Endothelial cell of umbilical vein (primary cell): ENCODE data around the gene RIPK3. TPM values are rescaled to one million over a fixed set of nuclear protein-coding genes. Genes with fewer than 3 reads are reported as not detected.

ENCODE experiments used
- BruUV-seq: library from RNA; stranded (reverse); fragments of 400-500 nt; replicated peaks from 2 replicates; lab custom pipeline; 2021; lab: Mats Ljungman, UMichigan
- CTCF ChIA-PET: fragments of 300-600, 350-600 bp; sonication (Branson Sonifier 250); formaldehyde crosslinking; loops from one replicate; lab custom pipeline; 2021; ENCODE audit warnings: antibody characterized with exemption, inconsistent platforms; lab: Charles Lee
- POLR2A ChIA-PET: fragments of 300-600, 350-600 bp; sonication (Branson Sonifier 250); formaldehyde crosslinking; loops from one replicate; lab custom pipeline; 2021; ENCODE audit warnings: antibody characterized with exemption, inconsistent platforms; lab: Charles Lee
- DNase-seq: peaks from one replicate; pipeline ENCODE4 v3.0.0-alpha.2; 2011; ENCODE audit warnings: low read depth, low spot score
- FAIRE-seq: peaks from 2 replicates; lab custom pipeline; 2011; peaks lifted over from hg19 to GRCh38; lab: Jason Lieb, UNC
- H2AFZ ChIP-seq: 2 replicates; pipeline ENCODE4 v1.6.0; 2012; ENCODE audit warnings: low read depth, low read length, control low read depth, inconsistent platforms
- H3K27ac ChIP-seq: 2 replicates; pipeline ENCODE4 v1.5.1; 2011; ENCODE audit warnings: low read depth, mild to moderate bottlenecking, control low read depth, low read length, moderate library complexity; ENCODE audit not compliant: insufficient read depth
- H3K27me3 ChIP-seq, 2 experiments: 2 replicates each; pipeline versions ENCODE4 v1.6.0 to v1.6.1; 2011; ENCODE audit warnings: low read length in 2 of 2, mixed read lengths in 1 of 2; ENCODE audit not compliant: control insufficient read depth in 2 of 2, insufficient read depth in 2 of 2
- H3K36me3 ChIP-seq, 2 experiments: 2 replicates in 1 of 2; 3 replicates in 1 of 2; pipeline ENCODE4 v1.5.1; 2011; ENCODE audit warnings: low read length in 2 of 2, mild to moderate bottlenecking in 1 of 2, moderate library complexity in 1 of 2; ENCODE audit not compliant: control insufficient read depth in 2 of 2, insufficient read depth in 2 of 2; ENCODE audit errors: extremely low read depth in 1 of 2
- H3K4me1 ChIP-seq: 3 replicates; pipeline ENCODE4 v1.5.1; 2011; ENCODE audit warnings: mild to moderate bottlenecking, low read length; ENCODE audit not compliant: control insufficient read depth, insufficient read depth; ENCODE audit errors: extremely low read depth
- H3K4me2 ChIP-seq: 2 replicates; pipeline ENCODE4 v1.6.1; 2011; ENCODE audit warnings: low read length, control low read depth, mixed read lengths; ENCODE audit not compliant: insufficient read depth
- H3K4me3 ChIP-seq, 3 experiments: fragments of 200-600 bp in 1 of 3; sonication (generic), shearing (Covaris generic) in 1 of 3; replicated peaks in 1 of 3; 2 replicates each; pipeline ENCODE4 v1.5.1; 2011 to 2016; ENCODE audit warnings: control low read depth in 3 of 3, low read length in 3 of 3, mild to moderate bottlenecking in 2 of 3, inconsistent platforms in 1 of 3, low read depth in 1 of 3, moderate library complexity in 1 of 3; ENCODE audit not compliant: insufficient read depth in 1 of 3
- H3K79me2 ChIP-seq: 2 replicates; pipeline ENCODE4 v1.6.0; 2012; ENCODE audit warnings: low read length, inconsistent platforms; ENCODE audit not compliant: control insufficient read depth, insufficient read depth
- H3K9ac ChIP-seq: replicated peaks from 2 replicates; pipeline ENCODE3; 2011; ENCODE audit warnings: low read length, control low read depth; ENCODE audit not compliant: insufficient read depth; ENCODE audit errors: extremely low read depth
- H3K9me1 ChIP-seq: replicated peaks from 3 replicates; pipeline ENCODE4 v1.6.0; 2011; ENCODE audit warnings: mild to moderate bottlenecking, low read length; ENCODE audit not compliant: control insufficient read depth, insufficient read depth; ENCODE audit errors: extremely low read depth
- H3K9me3 ChIP-seq: replicated peaks from 2 replicates; pipeline ENCODE4 v1.5.1; 2012; ENCODE audit warnings: low read length, inconsistent platforms; ENCODE audit not compliant: control insufficient read depth, insufficient read depth
- H4K20me1 ChIP-seq: replicated peaks from 2 replicates; pipeline ENCODE3; 2011; ENCODE audit warnings: mild to moderate bottlenecking, low read length; ENCODE audit not compliant: control insufficient read depth, insufficient read depth; ENCODE audit errors: extremely low read depth
- CTCF ChIP-seq, 2 donors: IDR thresholded peaks; 1 replicate in 1 of 2; 2 replicates in 1 of 2; pipeline ENCODE4 v1.5.1; 2011; ENCODE audit warnings: low read length in 2 of 2, mild to moderate bottlenecking in 2 of 2, moderate library complexity in 2 of 2, control low read depth in 1 of 2, inconsistent platforms in 1 of 2, low read depth in 1 of 2; ENCODE audit not compliant: insufficient read depth in 1 of 2; ENCODE audit errors: extremely low read depth in 1 of 2
- EZH2 ChIP-seq: IDR thresholded peaks from 2 replicates; pipeline ENCODE4 v1.6.1; 2012; ENCODE audit warnings: borderline replicate concordance, low read depth, mild to moderate bottlenecking, moderate library complexity, low read length, inconsistent platforms; ENCODE audit not compliant: severe bottlenecking
- FOS ChIP-seq: IDR thresholded peaks from 2 replicates; pipeline ENCODE4 v1.6.1; 2011; ENCODE audit warnings: mild to moderate bottlenecking, low read length, moderate library complexity, borderline replicate concordance; ENCODE audit not compliant: insufficient read depth
- GATA2 ChIP-seq: IDR thresholded peaks from 2 replicates; pipeline ENCODE4 v1.7.0; 2011; ENCODE audit warnings: low read depth, mild to moderate bottlenecking, moderate library complexity, mixed read lengths, low read length; ENCODE audit not compliant: insufficient read length, insufficient read depth
- JUN ChIP-seq: IDR thresholded peaks from 2 replicates; pipeline ENCODE4 v1.6.1; 2011; ENCODE audit warnings: borderline replicate concordance, low read depth; ENCODE audit not compliant: insufficient read length, insufficient read depth
- MAX ChIP-seq: IDR thresholded peaks from 2 replicates; pipeline ENCODE4 v1.6.1; 2011; ENCODE audit not compliant: insufficient read depth, insufficient read length
- MYC ChIP-seq: IDR thresholded peaks from one replicate; pipeline ENCODE4 v1.6.1; 2011; ENCODE audit warnings: mild to moderate bottlenecking, low read depth, low read length
- POLR2A ChIP-seq: IDR thresholded peaks from 2 replicates; pipeline ENCODE4 v1.6.1; 2012; ENCODE audit warnings: low read depth, mild to moderate bottlenecking, control low read depth, low read length
- POLR2AphosphoS5 ChIP-seq: IDR thresholded peaks from 2 replicates; pipeline ENCODE4 v1.6.1; 2012; ENCODE audit warnings: low read depth, mild to moderate bottlenecking, control low read depth, low read length, moderate library complexity; ENCODE audit not compliant: insufficient read depth
- dilution Hi-C: fragments of 300-500 bp; cut with MboI; formaldehyde crosslinking; loops from one replicate; pipeline ENCODE4 v1.15.0; 2019; ENCODE audit warnings: low sequenced_read_pairs; ENCODE audit not compliant: extremely low pct_ligation_motif_present
- intact Hi-C: fragments of 100-400 bp; cut with micrococcal nuclease; formaldehyde crosslinking; loops from one replicate; pipeline ENCODE4 v1.10.0; 2022
- polyA plus RNA-seq, 4 experiments: library from polyadenylated mRNA; depleted of rRNA in 3 of 4; stranded (reverse) in 3 of 4; unstranded in 1 of 4; fragments of >200 nt; gene quantifications; 2 replicates each; pipeline versions ENCODE4 v1.2.1 to v1.2.3, GENCODE V29; 2011 to 2012; ENCODE audit warnings: missing spikeins in 1 of 4
- total RNA-seq: library from RNA; stranded (reverse); gene quantifications from 2 replicates; pipeline ENCODE4 v1.2.3, GENCODE V29; 2021

Gene RIPK3
- total and polyA plus RNA-seq, 2 donors (not counting 3 experiments of a cell fraction or from before 2014, with no cell fraction given): 3.1 to 5.1 TPM

GRCh38 chr14:24369907-24370687 is 30.3 kb upstream of the RIPK3 start:
- Histone ChIP-seq H3K79me2 (peaks cover 10% of the 10 kb centered on the region), H3K4me2 (no peak overlapping the region), H3K36me3 (peaks cover 7 to 28% of the 10 kb centered on the region in 2 experiments), H3K9me3 (no peaks in the 10 kb centered on the region), H3K9me1 (no peaks in the 10 kb centered on the region), H3K4me3 (no peak overlapping the region), H3K9ac (no peak overlapping the region), H2AFZ (no peak overlapping the region), H3K27me3 (no peaks in the 10 kb centered on the region), H4K20me1 (no peaks in the 10 kb centered on the region), H3K4me1 (peaks cover 24% of the 10 kb centered on the region), H3K27ac (no peak overlapping the region)
- intact Hi-C loops: loop anchor here (5.0 kb wide), 1 partner anchor 223 kb away; the partner anchor contains the start of genes PSME2 and RNF31
- POLR2A ChIA-PET: no interaction called here
- TF ChIP-seq MAX (no peak), JUN (no peak), POLR2AphosphoS5 (no peak), MYC (no peak), CTCF (IDR thresholded peaks at IDR 0.05; ENCODE audit: extremely low read depth in 1 of 2, insufficient read depth in 1 of 2, low read depth in 1 of 2, low read length in 2 of 2) (no peak), EZH2 (no peak), GATA2 (no peak), FOS (no peak), POLR2A (no peak)
- FAIRE-seq (no peak), DNase-seq (no peak)
- dilution Hi-C loops: no loop called here
- CTCF ChIA-PET: interaction anchor here (0.7 to 5.5 kb wide), 7 partner anchors 10 to 61 kb away, joined by 3 to 44 read pairs (median 3); partner anchors contain the start of gene ADCY4
- no TSS peak for BruUV-seq
